GM19328 (cell line): ENCODE data around the gene CHN1.

ENCODE experiments used
- ATAC-seq: cut with Tn5 transposase; IDR thresholded peaks from one replicate; pipeline ENCODE4 v1.9.1; 2021; ENCODE audit warnings: mild to moderate bottlenecking, moderate library complexity; ENCODE audit not compliant: unreplicated experiment

The CHN1 gene

GRCh38 chr2:174929786-174930185 is 75.4 kb downstream of the CHN1 start:
- ATAC-seq, result no peak

- ATAC-seq, result no peak
These were observed 80.0 kb downstream of the CHN1 start for GRCh38 chr2:174925046-174925784.

GRCh38 chr2:174924061-174924693 is 81.0 kb downstream of the CHN1 start:
- no peak for ATAC-seq

- no peak for ATAC-seq
These were observed 85.1 kb downstream of the CHN1 start for GRCh38 chr2:174919947-174920595.

GRCh38 chr2:174918886-174919526 is 86.2 kb downstream of the CHN1 start:
- ATAC-seq, result no peak

- ATAC-seq, result no peak
These were observed 88.8 kb downstream of the CHN1 start for GRCh38 chr2:174916270-174916930.

GRCh38 chr2:174914853-174915760 is 90.1 kb downstream of the CHN1 start:
- ATAC-seq, result no peak

- no peak for ATAC-seq
These were observed 96.9 kb downstream of the CHN1 start for GRCh38 chr2:174908284-174908683.

GRCh38 chr2:174903264-174903556 is 102.0 kb downstream of the CHN1 start:
- ATAC-seq, result no peak

- no peak for ATAC-seq
These were observed 102.5 kb downstream of the CHN1 start for GRCh38 chr2:174902506-174903263.

GRCh38 chr2:174901075-174901474 is 104.1 kb downstream of the CHN1 start:
- no peak for ATAC-seq

GRCh38 chr2:174897286-174897685 is 107.9 kb downstream of the CHN1 start:
- no peak for ATAC-seq

GRCh38 chr2:174893018-174893417 is 112.2 kb downstream of the CHN1 start:
- ATAC-seq, result no peak

- no peak for ATAC-seq
These were observed 112.6 kb downstream of the CHN1 start for GRCh38 chr2:174892546-174892945.

- ATAC-seq, result no peak
These were observed 116.4 kb downstream of the CHN1 start for GRCh38 chr2:174888646-174889271.

- ATAC-seq, result no peak
These were observed 117.0 kb downstream of the CHN1 start for GRCh38 chr2:174888146-174888545.

GRCh38 chr2:174882416-174882815 is 122.8 kb downstream of the CHN1 start:
- no peak for ATAC-seq

- ATAC-seq, result no peak
These were observed 123.5 kb downstream of the CHN1 start for GRCh38 chr2:174881678-174882077.

- ATAC-seq, result no peak
These were observed 126.5 kb downstream of the CHN1 start for GRCh38 chr2:174878537-174879147.
